ENCODE measurements around the gene ULK1. TPM values are rescaled to one million over a fixed set of nuclear protein-coding genes. Genes with fewer than 3 reads are reported as not detected.
"Not testable (repeated sequence)": the region's sequence is repeated elsewhere in the genome, so short reads cannot be mapped to it uniquely, and the experiment has no call there.

Gene ULK1
- total RNA-seq, 1 experiment from 2014 or later: 72.1 TPM

DNA sequence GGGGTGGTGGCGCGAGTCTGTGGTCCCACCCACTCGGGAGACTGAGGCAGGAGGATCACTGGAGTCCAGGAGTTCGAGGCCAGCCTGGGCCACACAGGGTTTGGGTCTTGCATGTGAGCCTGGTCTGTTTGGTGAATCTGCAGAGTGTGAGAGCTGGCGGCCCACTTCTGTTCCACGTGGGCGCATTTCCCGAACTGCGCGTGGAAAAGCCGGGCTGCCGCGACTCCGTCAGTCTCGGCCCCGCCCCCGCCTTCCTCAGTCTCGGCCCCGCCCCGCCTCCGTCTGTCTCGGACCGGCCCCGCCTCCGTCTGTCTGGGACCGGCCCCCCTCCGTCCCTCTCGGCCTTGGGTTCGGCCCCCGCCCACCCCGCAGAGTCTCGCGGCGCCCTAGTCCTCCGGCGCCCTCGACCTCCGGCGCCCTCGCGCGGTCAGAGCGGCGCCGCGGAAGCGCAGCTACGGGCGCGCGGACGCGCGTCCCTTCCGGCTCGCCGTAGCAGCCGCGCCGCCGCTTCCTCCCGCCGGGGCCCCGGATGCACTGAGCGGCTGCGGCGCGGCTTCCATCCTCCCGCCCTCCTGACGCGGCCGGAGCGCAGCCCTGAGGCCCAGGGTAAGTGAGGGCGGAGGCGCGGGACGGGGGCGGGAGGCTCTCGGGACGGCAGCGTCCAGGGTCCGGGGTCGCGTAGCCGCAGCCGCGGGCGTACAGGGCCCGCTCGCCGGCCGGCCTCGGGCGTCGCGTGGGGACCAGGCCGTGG is 55.2 kb downstream of the ULK1 start, which contains the start of gene EP400:
Gene EP400, plus strand, starts transcription at position 512 of the 751 bp plus-strand sequence. CDS start 10,678 bp downstream, outside the sequence.
- ATAC-seq: peak; percentile 95
- TF ChIP-seq REST (IDR thresholded peaks at IDR 0.05; ENCODE audit: insufficient read depth in 1 of 2, low read depth in 2 of 2, low read length in 1 of 2) (0 out of 4 replicates have a peak, but pooled peaks of 1 of the 2 experiments have one; percentile 21), TCF7L2 (IDR thresholded peaks at IDR 0.05; ENCODE audit: low read depth, low read length) (0 out of 2 replicates have a peak, but pooled peaks have one; percentile 3), SIN3A (IDR thresholded peaks at IDR 0.05; ENCODE audit: borderline replicate concordance, insufficient read depth, low read depth, low read length) (peak; percentile 95; the same call in 1 of the 2 replicates), POLR2AphosphoS5 (IDR thresholded peaks at IDR 0.05; ENCODE audit: low read depth, low read length) (peak; percentile 57)
- TF ChIP-seq, protein P1, sequence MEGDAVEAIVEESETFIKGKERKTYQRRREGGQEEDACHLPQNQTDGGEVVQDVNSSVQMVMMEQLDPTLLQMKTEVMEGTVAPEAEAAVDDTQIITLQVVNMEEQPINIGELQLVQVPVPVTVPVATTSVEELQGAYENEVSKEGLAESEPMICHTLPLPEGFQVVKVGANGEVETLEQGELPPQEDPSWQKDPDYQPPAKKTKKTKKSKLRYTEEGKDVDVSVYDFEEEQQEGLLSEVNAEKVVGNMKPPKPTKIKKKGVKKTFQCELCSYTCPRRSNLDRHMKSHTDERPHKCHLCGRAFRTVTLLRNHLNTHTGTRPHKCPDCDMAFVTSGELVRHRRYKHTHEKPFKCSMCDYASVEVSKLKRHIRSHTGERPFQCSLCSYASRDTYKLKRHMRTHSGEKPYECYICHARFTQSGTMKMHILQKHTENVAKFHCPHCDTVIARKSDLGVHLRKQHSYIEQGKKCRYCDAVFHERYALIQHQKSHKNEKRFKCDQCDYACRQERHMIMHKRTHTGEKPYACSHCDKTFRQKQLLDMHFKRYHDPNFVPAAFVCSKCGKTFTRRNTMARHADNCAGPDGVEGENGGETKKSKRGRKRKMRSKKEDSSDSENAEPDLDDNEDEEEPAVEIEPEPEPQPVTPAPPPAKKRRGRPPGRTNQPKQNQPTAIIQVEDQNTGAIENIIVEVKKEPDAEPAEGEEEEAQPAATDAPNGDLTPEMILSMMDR (IDR thresholded peaks at IDR 0.05): peak; percentile 94
- peak; percentile 28 for DNase-seq (ENCODE audit: low read depth, low spot score)
- in situ Hi-C loops (cut with HindIII; ENCODE audit: low pct_unique_long_range_greater_than_20kb, low sequenced_read_pairs): no loop called here
- intact Hi-C loops (cut with micrococcal nuclease; ENCODE audit: unreplicated experiment): no loop called here
- Histone ChIP-seq H3K4me1 (ENCODE audit: control insufficient read depth, insufficient read depth, low read length) (no peaks in the 10 kb centered on the region), H3K9me3 (ENCODE audit: control insufficient read depth, insufficient read depth, low read depth, low read length) (no peaks in the 10 kb centered on the region), H3K36me3 (ENCODE audit: control insufficient read depth, insufficient read depth, low read length) (no peaks in the 10 kb centered on the region), H3K27me3 (ENCODE audit: control insufficient read depth, insufficient read depth, low read length) (no peaks in the 10 kb centered on the region), H3K4me3 (ENCODE audit: low read depth in 2 of 2, low read length in 2 of 2) (peak within 1 kb of the TSS; percentile 81 to 91), H3K27ac (ENCODE audit: low read length) (peak within 1 kb of the TSS; percentile 76)
- POLR2A ChIA-PET: interaction anchor here (0.6 kb wide), 1 partner anchor 118 kb away, joined by 3 read pairs; no protein-coding TSS in a partner anchor
- CTCF ChIA-PET: interaction anchor here (0.7 to 1.1 kb wide), 2 partner anchors 113 to 155 kb away, joined by 3 to 7 read pairs; no protein-coding TSS in a partner anchor
- BruUV-seq (replicated peaks): no TSS peak

DNA sequence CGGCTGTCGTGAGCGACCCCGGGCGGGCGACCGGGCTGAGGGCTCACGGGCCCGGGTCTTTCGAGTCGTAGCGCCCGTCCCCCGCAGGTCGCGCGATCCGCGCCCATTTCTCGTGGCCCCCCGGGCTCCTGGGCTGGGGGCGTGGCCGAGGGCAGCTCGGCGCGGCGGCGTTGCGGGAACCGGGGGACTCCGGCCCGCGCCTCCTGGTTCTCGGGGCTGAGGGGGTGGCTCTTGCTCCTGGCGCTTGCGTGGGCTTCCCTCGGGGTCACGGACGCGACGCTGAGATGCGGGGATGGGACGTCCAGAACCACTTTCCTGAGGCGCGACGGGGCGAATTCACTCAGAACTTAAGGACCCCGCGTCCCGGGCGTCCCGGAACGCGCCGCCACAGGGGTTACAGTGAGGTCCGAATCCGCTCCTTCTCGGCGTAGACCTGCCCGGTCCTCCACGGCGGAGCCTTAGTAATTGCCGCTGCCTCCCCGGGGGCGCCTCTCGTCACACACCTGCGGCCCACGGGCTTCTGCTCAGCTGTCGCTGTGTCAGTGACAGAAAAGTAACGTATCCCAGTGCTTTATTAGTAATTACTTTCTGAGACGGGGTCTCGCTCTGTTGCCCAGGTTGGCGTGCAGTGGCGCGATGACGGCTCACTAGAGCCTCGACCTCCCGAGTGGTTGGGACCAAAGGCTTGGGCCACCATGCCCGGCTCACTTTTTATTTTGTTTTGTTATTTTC is 55.9 kb downstream of the ULK1 start:
- in situ Hi-C loops (cut with HindIII; ENCODE audit: low pct_unique_long_range_greater_than_20kb, low sequenced_read_pairs): no loop called here
- H3K9me3 ChIP-seq (ENCODE audit: control insufficient read depth, insufficient read depth, low read depth, low read length): no peaks in the 10 kb centered on the region
- H3K27ac ChIP-seq (ENCODE audit: low read length): peak overlapping the region; percentile 76
- peak overlapping the region; percentile 81 to 91 for H3K4me3 ChIP-seq (ENCODE audit: low read depth in 2 of 2, low read length in 2 of 2)
- BruUV-seq (replicated peaks): TSS peak; percentile 71
- intact Hi-C loops (cut with micrococcal nuclease; ENCODE audit: unreplicated experiment): no loop called here
- H3K4me1 ChIP-seq (ENCODE audit: control insufficient read depth, insufficient read depth, low read length): no peaks in the 10 kb centered on the region
- ATAC-seq (peak; percentile 50), DNase-seq (ENCODE audit: low read depth, low spot score) (no peak)
- CTCF ChIA-PET: interaction anchor here (1.1 kb wide), 1 partner anchor 113 kb away, joined by 7 read pairs; no protein-coding TSS in a partner anchor
- TF ChIP-seq REST (IDR thresholded peaks at IDR 0.05; ENCODE audit: insufficient read depth in 1 of 2, low read depth in 2 of 2, low read length in 1 of 2) (no peak), TCF7L2 (IDR thresholded peaks at IDR 0.05; ENCODE audit: low read depth, low read length) (0 out of 2 replicates have a peak, but pooled peaks have one; percentile 6)
- POLR2A ChIA-PET: no interaction called here
- H3K27me3 ChIP-seq (ENCODE audit: control insufficient read depth, insufficient read depth, low read length): no peaks in the 10 kb centered on the region
- no peaks in the 10 kb centered on the region for H3K36me3 ChIP-seq (ENCODE audit: control insufficient read depth, insufficient read depth, low read length)

DNA sequence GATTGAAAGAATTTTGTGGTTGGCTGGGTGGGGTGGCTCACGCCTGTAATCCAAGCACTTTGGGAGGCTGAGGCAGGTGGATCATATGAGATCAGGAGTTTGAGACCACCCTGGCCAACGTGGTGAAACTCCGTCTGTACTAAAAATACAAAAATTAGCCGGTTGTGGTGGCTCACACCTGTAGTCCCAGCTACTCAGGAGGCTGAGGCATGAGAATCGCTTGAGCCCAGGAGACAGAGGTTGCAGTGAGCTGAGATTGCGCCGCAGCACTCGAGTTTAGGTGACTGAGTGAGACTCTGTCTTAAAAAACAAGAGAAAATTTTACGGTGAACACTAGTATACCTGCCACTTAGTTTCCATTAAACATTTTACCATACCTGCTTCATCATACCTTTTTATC is 59.4 kb downstream of the ULK1 start:
- H3K27ac ChIP-seq (ENCODE audit: low read length); H3K27me3 ChIP-seq (ENCODE audit: control insufficient read depth, insufficient read depth, low read length); BruUV-seq (replicated peaks); in situ Hi-C loops (cut with HindIII; ENCODE audit: low pct_unique_long_range_greater_than_20kb, low sequenced_read_pairs); ATAC-seq; intact Hi-C loops (cut with micrococcal nuclease; ENCODE audit: unreplicated experiment); CTCF ChIA-PET; POLR2A ChIA-PET; H3K9me3 ChIP-seq (ENCODE audit: control insufficient read depth, insufficient read depth, low read depth, low read length); DNase-seq (ENCODE audit: low read depth, low spot score); H3K36me3 ChIP-seq (ENCODE audit: control insufficient read depth, insufficient read depth, low read length); H3K4me3 ChIP-seq (ENCODE audit: low read depth in 2 of 2, low read length in 2 of 2): not testable (repeated sequence)
- peaks cover 18% of the 10 kb centered on the region for H3K4me1 ChIP-seq (ENCODE audit: control insufficient read depth, insufficient read depth, low read length)

All from Panc1 (cell line).